ENCODE data around the gene GPR21. TPM values are rescaled to one million over a fixed set of nuclear protein-coding genes. Genes with fewer than 3 reads are reported as not detected.

The GPR21 gene
- total RNA-seq, 1 donor from 2014 or later: 6.4 TPM

DNA sequence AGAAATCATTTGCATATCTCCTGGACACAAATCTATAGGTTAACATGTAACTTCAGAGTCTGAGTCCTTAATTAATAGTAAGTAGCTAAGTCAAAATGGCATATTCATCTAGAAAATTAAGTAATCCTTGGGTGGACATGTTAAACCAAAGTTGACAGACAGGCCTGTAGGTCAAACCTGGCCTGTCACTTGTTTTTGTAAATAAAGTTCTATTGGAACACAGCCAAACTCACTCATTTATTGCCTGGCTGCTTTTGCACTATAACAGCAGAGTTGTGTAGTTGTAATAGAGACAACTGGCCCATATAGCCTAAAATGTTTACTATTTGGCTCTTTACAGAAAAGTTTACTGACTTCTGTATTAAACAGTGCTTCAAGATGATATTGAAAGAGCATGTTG, 24.6 kb upstream of the GPR21 start:
- H3K4me3 Mint-ChIP-seq: no peak overlapping the region
- no peaks in the 10 kb centered on the region for H3K27me3 Mint-ChIP-seq (ENCODE audit: insufficient read depth, low read depth)
- H3K4me3 ChIP-seq: no peak overlapping the region
- no peak overlapping the region for H2AFZ ChIP-seq (replicated peaks)
- H4K20me1 ChIP-seq (ENCODE audit: low read depth): no peaks in the 10 kb centered on the region
- no peaks in the 10 kb centered on the region for H3K27me3 ChIP-seq
- no peaks in the 10 kb centered on the region for H3K4me1 Mint-ChIP-seq
- H3K4me1 ChIP-seq: no peaks in the 10 kb centered on the region
- peaks cover 5% of the 10 kb centered on the region for H3F3A ChIP-seq (ENCODE audit: low read depth)
- no peaks in the 10 kb centered on the region for H3K9me3 ChIP-seq (ENCODE audit: low read depth)
- H3K9me3 Mint-ChIP-seq: no peaks in the 10 kb centered on the region
- no peaks in the 10 kb centered on the region for H3K79me2 ChIP-seq (ENCODE audit: low read depth)
- H3K27ac Mint-ChIP-seq: no peak overlapping the region
- H3K9ac ChIP-seq: no peak overlapping the region
- TF ChIP-seq, protein P1, sequence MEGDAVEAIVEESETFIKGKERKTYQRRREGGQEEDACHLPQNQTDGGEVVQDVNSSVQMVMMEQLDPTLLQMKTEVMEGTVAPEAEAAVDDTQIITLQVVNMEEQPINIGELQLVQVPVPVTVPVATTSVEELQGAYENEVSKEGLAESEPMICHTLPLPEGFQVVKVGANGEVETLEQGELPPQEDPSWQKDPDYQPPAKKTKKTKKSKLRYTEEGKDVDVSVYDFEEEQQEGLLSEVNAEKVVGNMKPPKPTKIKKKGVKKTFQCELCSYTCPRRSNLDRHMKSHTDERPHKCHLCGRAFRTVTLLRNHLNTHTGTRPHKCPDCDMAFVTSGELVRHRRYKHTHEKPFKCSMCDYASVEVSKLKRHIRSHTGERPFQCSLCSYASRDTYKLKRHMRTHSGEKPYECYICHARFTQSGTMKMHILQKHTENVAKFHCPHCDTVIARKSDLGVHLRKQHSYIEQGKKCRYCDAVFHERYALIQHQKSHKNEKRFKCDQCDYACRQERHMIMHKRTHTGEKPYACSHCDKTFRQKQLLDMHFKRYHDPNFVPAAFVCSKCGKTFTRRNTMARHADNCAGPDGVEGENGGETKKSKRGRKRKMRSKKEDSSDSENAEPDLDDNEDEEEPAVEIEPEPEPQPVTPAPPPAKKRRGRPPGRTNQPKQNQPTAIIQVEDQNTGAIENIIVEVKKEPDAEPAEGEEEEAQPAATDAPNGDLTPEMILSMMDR (IDR thresholded peaks at IDR 0.05): no peak
- TF ChIP-seq EZH2phosphoT487 (IDR thresholded peaks at IDR 0.05): no peak
- TF ChIP-seq EZH2 (IDR thresholded peaks at IDR 0.05): no peak
- peaks cover 8% of the 10 kb centered on the region for H3K36me3 ChIP-seq
- DNase-seq (ENCODE audit: low spot score): no peak
- H3K4me2 ChIP-seq: no peak overlapping the region
- H3K27ac ChIP-seq: no peak overlapping the region
- H3K36me3 Mint-ChIP-seq: peaks cover 20% of the 10 kb centered on the region

GRCh38 chr9:123011380-123011779, 22.1 kb upstream of the GPR21 start:
- H3K4me2 ChIP-seq: no peak overlapping the region
- H2AFZ ChIP-seq (replicated peaks): no peak overlapping the region
- TF ChIP-seq, protein P1 (IDR thresholded peaks at IDR 0.05): no peak
- TF ChIP-seq EZH2phosphoT487 (IDR thresholded peaks at IDR 0.05) (no peak), EZH2 (IDR thresholded peaks at IDR 0.05) (no peak)
- H3K9me3 ChIP-seq (ENCODE audit: low read depth): no peaks in the 10 kb centered on the region
- H3K4me3 ChIP-seq: no peak overlapping the region
- Mint-ChIP-seq H3K4me1 (no peaks in the 10 kb centered on the region), H3K27me3 (ENCODE audit: insufficient read depth, low read depth) (no peaks in the 10 kb centered on the region), H3K9me3 (no peaks in the 10 kb centered on the region), H3K4me3 (no peak overlapping the region), H3K27ac (no peak overlapping the region), H3K36me3 (peaks cover 32% of the 10 kb centered on the region)
- H3K36me3 ChIP-seq: peaks cover 10% of the 10 kb centered on the region
- H3K79me2 ChIP-seq (ENCODE audit: low read depth): no peaks in the 10 kb centered on the region
- H3K9ac ChIP-seq: no peak overlapping the region
- H4K20me1 ChIP-seq (ENCODE audit: low read depth): no peaks in the 10 kb centered on the region
- no peak for DNase-seq (ENCODE audit: low spot score)
- H3K4me1 ChIP-seq: no peaks in the 10 kb centered on the region
- H3K27ac ChIP-seq: no peak overlapping the region
- H3F3A ChIP-seq (ENCODE audit: low read depth): no peaks in the 10 kb centered on the region
- H3K27me3 ChIP-seq: no peaks in the 10 kb centered on the region

DNA sequence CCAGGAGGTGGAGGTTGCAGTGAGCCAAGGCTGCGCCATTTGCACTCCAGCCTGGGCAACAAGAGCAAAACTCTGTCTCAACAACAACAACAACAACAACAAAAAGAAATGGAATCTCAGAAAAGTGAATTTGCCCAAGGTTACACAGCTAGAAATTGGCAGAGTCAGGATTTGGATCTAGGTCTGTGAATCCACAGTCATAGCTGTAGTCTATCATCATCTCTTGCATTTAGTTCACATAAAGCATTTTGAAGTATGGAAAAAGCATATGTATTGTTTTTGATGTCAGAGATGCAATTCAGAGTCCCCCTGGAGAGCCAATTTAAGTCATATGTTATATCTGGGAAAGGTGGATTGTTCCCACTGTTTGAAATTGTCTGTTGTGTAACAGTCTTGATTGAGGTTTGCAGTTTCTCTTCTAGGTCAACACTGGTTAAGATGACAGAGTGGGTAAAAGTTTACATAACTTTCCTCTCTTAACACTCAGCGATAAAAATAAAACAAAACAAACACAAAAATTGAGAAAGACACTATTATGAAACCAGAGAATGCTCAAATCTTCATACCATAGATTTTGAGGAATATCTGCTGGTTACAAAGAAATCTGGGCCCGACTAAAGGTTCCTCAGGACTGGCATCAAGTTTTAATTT, 21.5 kb upstream of the GPR21 start:
- H3K4me1 Mint-ChIP-seq: no peaks in the 10 kb centered on the region
- Histone ChIP-seq H3K36me3 (peaks cover 10% of the 10 kb centered on the region), H3K79me2 (ENCODE audit: low read depth) (no peaks in the 10 kb centered on the region), H4K20me1 (ENCODE audit: low read depth) (no peaks in the 10 kb centered on the region), H3F3A (ENCODE audit: low read depth) (no peaks in the 10 kb centered on the region), H2AFZ (replicated peaks) (no peak overlapping the region), H3K27ac (no peak overlapping the region), H3K27me3 (no peaks in the 10 kb centered on the region), H3K4me3 (no peak overlapping the region), H3K4me2 (no peak overlapping the region), H3K9ac (no peak overlapping the region), H3K4me1 (no peaks in the 10 kb centered on the region), H3K9me3 (ENCODE audit: low read depth) (no peaks in the 10 kb centered on the region)
- H3K27ac Mint-ChIP-seq: no peak overlapping the region
- no peaks in the 10 kb centered on the region for H3K27me3 Mint-ChIP-seq (ENCODE audit: insufficient read depth, low read depth)
- peaks cover 32% of the 10 kb centered on the region for H3K36me3 Mint-ChIP-seq
- H3K4me3 Mint-ChIP-seq: no peak overlapping the region
- no peaks in the 10 kb centered on the region for H3K9me3 Mint-ChIP-seq
- DNase-seq (ENCODE audit: low spot score): no peak
- TF ChIP-seq EZH2phosphoT487 (IDR thresholded peaks at IDR 0.05) (no peak), EZH2 (IDR thresholded peaks at IDR 0.05) (no peak)
- TF ChIP-seq, protein P1 (IDR thresholded peaks at IDR 0.05): no peak

Measured in neural progenitor cell (in vitro differentiated cells).